Inferior parietal cortex (tissue), 1 donor: Measurements from ENCODE around the gene ZNF576.
"Not testable (repeated sequence)": the region's sequence is repeated elsewhere in the genome, so short reads cannot be mapped to it uniquely, and the experiment has no call there.

Source experiments
- DNase-seq: peaks from one replicate; pipeline ENCODE4 v3.0.0-alpha.2; 2016; ENCODE audit errors: extremely low spot score

The ZNF576 gene

GRCh38 chr19:43625918-43626579 is 29.7 kb downstream of the ZNF576 start:
- DNase-seq = no peak

- DNase-seq = no peak
These were observed 30.4 kb downstream of the ZNF576 start for GRCh38 chr19:43626838-43627237.

- no peak for DNase-seq
These were observed 32.4 kb downstream of the ZNF576 start for GRCh38 chr19:43628646-43629326.

- DNase-seq = no peak
These were observed 35.1 kb downstream of the ZNF576 start for GRCh38 chr19:43631491-43631890.

- DNase-seq = no peak
These were observed 37.1 kb downstream of the ZNF576 start for GRCh38 chr19:43633520-43633919.

- no peak for DNase-seq
These were observed 37.7 kb downstream of the ZNF576 start for GRCh38 chr19:43634068-43634467.

- peak; percentile 52 for DNase-seq
These were observed 38.1 kb downstream of the ZNF576 start for GRCh38 chr19:43634506-43634871.

- DNase-seq = peak; percentile 60
These were observed 38.6 kb downstream of the ZNF576 start for GRCh38 chr19:43634872-43635560.

- not testable (repeated sequence) for DNase-seq
These were observed 39.2 kb downstream of the ZNF576 start for GRCh38 chr19:43635561-43635940.

GRCh38 chr19:43636121-43636683 is 39.8 kb downstream of the ZNF576 start:
- DNase-seq = no peak

GRCh38 chr19:43638214-43638994 is 42.0 kb downstream of the ZNF576 start:
- DNase-seq = no peak

- DNase-seq = no peak
These were observed 42.7 kb downstream of the ZNF576 start for GRCh38 chr19:43638995-43639518.

- DNase-seq = no peak
These were observed 43.4 kb downstream of the ZNF576 start, which contains the start of gene CADM4 for GRCh38 chr19:43639519-43640423. Gene CADM4 (minus strand): TSS chr19:43639850. CDS start chr19:43639790, 60 bp downstream.

GRCh38 chr19:43640424-43640757 is 44.0 kb downstream of the ZNF576 start:
- DNase-seq = no peak

- no peak for DNase-seq
These were observed 44.9 kb downstream of the ZNF576 start for GRCh38 chr19:43641333-43641732.

- DNase-seq = no peak
These were observed 46.1 kb downstream of the ZNF576 start for GRCh38 chr19:43642531-43642930.

- DNase-seq = no peak
These were observed 46.9 kb downstream of the ZNF576 start for GRCh38 chr19:43643326-43643725.

GRCh38 chr19:43644181-43644580 is 47.8 kb downstream of the ZNF576 start:
- DNase-seq = no peak

- DNase-seq = no peak
These were observed 52.2 kb downstream of the ZNF576 start for GRCh38 chr19:43648633-43649032.

- no peak for DNase-seq
These were observed 53.1 kb downstream of the ZNF576 start for GRCh38 chr19:43649514-43649913.

- not testable (repeated sequence) for DNase-seq
These were observed 53.9 kb downstream of the ZNF576 start for GRCh38 chr19:43650276-43650675.
